Dendritic cell treated with granulocyte-macrophage colony-stimulating factor and Interleukin-4, amounts not matched to agents 40 ng/mL and 50 ng/mL, for 4 days (primary cell): ENCODE measurements around the gene ACSL4.
"Not testable (repeated sequence)": the region's sequence is repeated elsewhere in the genome, so short reads cannot be mapped to it uniquely, and the experiment has no call there.

Experiments used
- H3K27ac Mint-ChIP-seq: one replicate; pipeline ENCODE4 v1.8.0; 2022; ENCODE audit warnings: mild to moderate bottlenecking, mixed read lengths
- H3K27me3 Mint-ChIP-seq: one replicate; pipeline ENCODE4 v1.8.0; 2022; ENCODE audit warnings: mild to moderate bottlenecking, mixed read lengths
- H3K36me3 Mint-ChIP-seq: one replicate; pipeline ENCODE4 v1.8.0; 2022; ENCODE audit warnings: low read depth, mixed read lengths
- H3K4me1 Mint-ChIP-seq: one replicate; pipeline ENCODE4 v1.8.0; 2022; ENCODE audit warnings: low read depth, mixed read lengths
- H3K4me3 Mint-ChIP-seq: one replicate; pipeline ENCODE4 v1.8.0; 2022; ENCODE audit warnings: mild to moderate bottlenecking, moderate library complexity, mixed read lengths
- H3K9me3 Mint-ChIP-seq: one replicate; pipeline ENCODE4 v1.8.0; 2022; ENCODE audit warnings: mixed read lengths
- intact Hi-C: fragments of 100-400 bp; cut with micrococcal nuclease; formaldehyde crosslinking; loops from one replicate; pipeline ENCODE4 v1.15.0; 2022

Gene ACSL4

DNA sequence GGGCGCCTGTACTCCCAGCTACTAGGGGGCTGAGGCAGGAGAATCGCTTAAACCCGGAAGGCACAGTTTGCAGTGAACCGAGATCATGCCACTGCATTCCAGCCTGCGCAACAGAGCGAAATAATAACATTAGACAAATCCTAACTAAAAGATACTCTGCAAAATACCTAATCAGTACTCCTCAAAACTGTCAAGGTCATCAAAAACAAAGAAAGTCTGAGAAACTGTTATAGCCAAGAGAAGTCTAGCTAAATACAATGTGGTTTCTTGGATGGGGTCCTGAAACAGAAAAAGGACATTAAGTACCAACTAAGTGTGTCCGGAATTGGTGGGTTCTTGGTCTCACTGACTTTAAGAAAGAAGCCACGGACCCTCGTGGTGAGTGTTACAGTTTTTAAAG lies 14.6 kb upstream of the ACSL4 start:
- H3K4me1 Mint-ChIP-seq: no peaks in the 10 kb centered on the region
- intact Hi-C loops: no loop called here
- no peak overlapping the region for H3K4me3 Mint-ChIP-seq
- no peaks in the 10 kb centered on the region for H3K36me3 Mint-ChIP-seq
- H3K27me3 Mint-ChIP-seq: no peaks in the 10 kb centered on the region
- no peaks in the 10 kb centered on the region for H3K9me3 Mint-ChIP-seq
- no peak overlapping the region for H3K27ac Mint-ChIP-seq

DNA sequence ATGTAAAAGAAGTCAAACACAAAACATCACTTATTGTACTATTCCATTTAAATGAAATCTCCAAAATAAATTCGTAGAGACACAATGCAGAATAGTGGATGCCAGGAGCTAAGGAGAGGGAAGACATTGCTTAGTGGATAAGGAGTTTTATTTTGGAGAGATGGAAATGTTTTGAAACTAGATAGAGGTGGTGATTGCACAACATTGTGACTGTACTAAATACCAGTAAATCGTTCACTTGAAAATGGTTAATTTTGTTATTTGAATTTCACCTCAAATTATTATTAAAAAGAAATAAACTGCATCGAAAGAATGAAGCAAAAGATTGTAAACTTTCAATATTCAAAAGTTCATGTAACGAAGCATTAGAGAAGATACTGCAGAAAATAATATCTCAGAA lies 9.7 kb upstream of the ACSL4 start:
- Mint-ChIP-seq H3K27ac (no peak overlapping the region), H3K4me3 (no peak overlapping the region), H3K9me3 (no peaks in the 10 kb centered on the region), H3K36me3 (no peaks in the 10 kb centered on the region), H3K4me1 (peaks cover 12% of the 10 kb centered on the region), H3K27me3 (no peaks in the 10 kb centered on the region)
- intact Hi-C loops: no loop called here

- H3K9me3 Mint-ChIP-seq, H3K36me3 Mint-ChIP-seq, H3K27me3 Mint-ChIP-seq, intact Hi-C loops, H3K4me3 Mint-ChIP-seq: not testable (repeated sequence)
- peaks cover 12% of the 10 kb centered on the region for H3K4me1 Mint-ChIP-seq
- peak overlapping the region; percentile 63 for H3K27ac Mint-ChIP-seq
Measured at GRCh38 chrX:109740896-109741295, 7.8 kb upstream of the ACSL4 start.

DNA sequence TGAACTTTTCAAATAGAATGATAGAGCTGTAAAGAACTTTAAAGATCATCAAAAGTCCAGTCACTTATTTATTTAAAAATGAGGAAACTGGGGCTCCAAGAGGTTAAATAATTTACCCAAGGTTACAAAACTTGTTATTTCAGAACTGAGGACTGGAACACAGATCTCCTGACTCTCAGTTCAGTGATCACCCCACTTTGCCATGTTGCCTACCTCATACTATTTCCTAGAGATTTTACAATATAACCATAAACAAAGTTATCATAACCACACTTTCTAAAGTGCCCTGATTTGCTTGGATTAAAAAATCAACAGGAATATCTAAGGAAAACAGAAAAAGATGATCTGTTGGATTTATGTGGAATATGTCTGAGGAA lies 7.4 kb upstream of the ACSL4 start:
- Mint-ChIP-seq H3K27me3 (no peaks in the 10 kb centered on the region), H3K27ac (peak overlapping the region; percentile 63), H3K4me1 (peaks cover 12% of the 10 kb centered on the region), H3K36me3 (no peaks in the 10 kb centered on the region), H3K9me3 (no peaks in the 10 kb centered on the region), H3K4me3 (no peak overlapping the region)
- intact Hi-C loops: no loop called here

DNA sequence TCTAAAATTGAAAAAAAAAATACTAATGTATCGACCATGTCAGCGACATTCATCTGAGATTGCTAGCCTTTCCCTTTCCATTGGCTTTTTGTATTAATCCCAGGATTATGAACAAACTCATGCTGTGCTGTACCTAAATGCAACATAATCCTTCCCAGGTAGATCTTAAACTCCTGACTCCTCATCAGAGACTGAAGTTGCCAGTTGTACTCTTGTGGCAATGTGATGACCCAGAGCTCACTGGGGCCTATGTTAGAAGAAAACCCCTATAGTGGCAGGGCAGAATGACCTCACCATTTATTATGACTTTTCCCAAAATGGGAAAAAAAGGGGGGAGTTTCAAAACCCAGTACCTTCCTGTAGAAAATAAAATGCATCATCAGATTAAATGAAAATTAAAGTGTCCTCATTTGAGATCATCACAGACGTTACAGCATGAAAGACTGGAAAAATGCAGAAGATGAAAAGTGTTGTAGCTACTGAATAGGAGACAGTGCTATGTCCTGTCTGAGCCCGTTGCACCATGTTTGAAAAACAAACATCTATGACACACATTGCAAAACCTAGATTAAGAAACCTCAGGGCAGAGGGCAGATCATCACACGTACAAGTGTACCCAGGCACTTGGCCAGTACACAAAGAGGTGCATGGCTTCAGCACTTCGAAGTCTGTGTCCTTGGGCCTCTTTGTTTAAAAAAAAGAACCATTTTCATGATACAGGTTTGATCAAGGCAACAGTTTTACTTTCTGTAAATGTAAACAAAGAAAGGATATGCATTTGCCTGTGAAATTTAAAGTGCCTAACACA lies 6.8 kb upstream of the ACSL4 start:
- no peak overlapping the region for H3K4me3 Mint-ChIP-seq
- intact Hi-C loops: no loop called here

GRCh38 chrX:109735202-109735744 lies 2.2 kb upstream of the ACSL4 start:
- H3K9me3 Mint-ChIP-seq: no peaks in the 10 kb centered on the region
- no peaks in the 10 kb centered on the region for H3K27me3 Mint-ChIP-seq
- H3K36me3 Mint-ChIP-seq: peaks cover 10% of the 10 kb centered on the region
- no peak overlapping the region for H3K27ac Mint-ChIP-seq
- peaks cover 28% of the 10 kb centered on the region for H3K4me1 Mint-ChIP-seq
- intact Hi-C loops: no loop called here
- no peak overlapping the region for H3K4me3 Mint-ChIP-seq

More for the DNA sequence above, 6.8 kb upstream of the ACSL4 start:
- Mint-ChIP-seq H3K36me3 (no peaks in the 10 kb centered on the region), H3K27ac (no peak overlapping the region), H3K4me1 (peaks cover 16% of the 10 kb centered on the region), H3K9me3 (no peaks in the 10 kb centered on the region), H3K27me3 (no peaks in the 10 kb centered on the region)

DNA sequence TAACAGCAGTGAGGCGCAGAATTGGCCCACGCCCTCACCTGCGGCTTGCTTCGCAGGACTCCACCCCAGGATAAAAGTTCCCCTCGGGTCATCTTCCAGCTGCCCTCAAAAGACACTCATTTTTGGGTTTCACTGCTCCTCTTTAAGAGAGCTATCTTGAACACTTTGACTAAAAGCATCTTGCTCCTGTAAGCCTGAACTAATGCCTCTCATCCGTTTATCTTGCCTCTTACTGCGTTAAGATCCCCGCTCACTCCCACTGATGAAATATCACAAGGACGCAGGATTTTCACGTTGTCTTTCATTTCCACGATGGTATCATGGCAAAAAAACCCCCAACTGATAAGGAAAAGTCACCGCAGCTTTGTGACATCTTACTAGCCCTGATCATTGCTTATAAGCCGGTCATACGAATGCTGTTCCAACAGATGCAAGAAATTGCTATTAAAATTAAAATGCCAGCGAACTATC lies 591 bp upstream of the ACSL4 start:
- H3K4me1 Mint-ChIP-seq: peaks cover 33% of the 10 kb centered on the region
- peaks cover 10% of the 10 kb centered on the region for H3K36me3 Mint-ChIP-seq
- peak overlapping the region; percentile 96 for H3K4me3 Mint-ChIP-seq
- no peaks in the 10 kb centered on the region for H3K27me3 Mint-ChIP-seq
- H3K9me3 Mint-ChIP-seq: no peaks in the 10 kb centered on the region
- intact Hi-C loops: loop anchor here (5.0 kb wide), 1 partner anchor 124 kb away; no protein-coding TSS in a partner anchor
- H3K27ac Mint-ChIP-seq: peak overlapping the region; percentile 98

- Mint-ChIP-seq H3K27ac (peak overlapping the region; percentile 98), H3K27me3 (no peaks in the 10 kb centered on the region), H3K9me3 (no peaks in the 10 kb centered on the region), H3K36me3 (peaks cover 10% of the 10 kb centered on the region), H3K4me1 (peaks cover 37% of the 10 kb centered on the region), H3K4me3 (peak overlapping the region; percentile 96)
- intact Hi-C loops: loop anchor here (5.0 kb wide), 1 partner anchor 125 kb away; no protein-coding TSS in a partner anchor
Measured at GRCh38 chrX:109732017-109732801, 848 bp downstream of the ACSL4 start.

DNA sequence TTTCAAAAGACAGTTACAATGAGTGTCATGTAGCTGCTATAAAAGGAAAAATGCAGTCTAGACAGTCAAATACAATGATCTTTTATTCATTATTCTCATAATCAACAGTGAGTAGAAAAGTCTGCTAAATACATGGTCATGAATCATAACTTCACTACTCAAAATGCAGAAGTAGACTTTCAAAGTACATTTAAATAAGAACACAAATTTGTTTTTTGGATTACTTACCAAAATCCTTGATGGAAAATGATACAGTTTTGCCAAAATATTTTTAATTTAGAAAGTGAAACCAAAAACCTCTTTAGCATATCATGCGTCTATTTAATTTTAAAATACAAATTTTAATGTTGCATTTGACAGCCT lies 4.9 kb downstream of the ACSL4 start:
- Mint-ChIP-seq H3K36me3 (peaks cover 10% of the 10 kb centered on the region), H3K4me1 (peaks cover 29% of the 10 kb centered on the region), H3K9me3 (no peaks in the 10 kb centered on the region), H3K27me3 (no peaks in the 10 kb centered on the region), H3K4me3 (no peak overlapping the region), H3K27ac (no peak overlapping the region)
- intact Hi-C loops: no loop called here

DNA sequence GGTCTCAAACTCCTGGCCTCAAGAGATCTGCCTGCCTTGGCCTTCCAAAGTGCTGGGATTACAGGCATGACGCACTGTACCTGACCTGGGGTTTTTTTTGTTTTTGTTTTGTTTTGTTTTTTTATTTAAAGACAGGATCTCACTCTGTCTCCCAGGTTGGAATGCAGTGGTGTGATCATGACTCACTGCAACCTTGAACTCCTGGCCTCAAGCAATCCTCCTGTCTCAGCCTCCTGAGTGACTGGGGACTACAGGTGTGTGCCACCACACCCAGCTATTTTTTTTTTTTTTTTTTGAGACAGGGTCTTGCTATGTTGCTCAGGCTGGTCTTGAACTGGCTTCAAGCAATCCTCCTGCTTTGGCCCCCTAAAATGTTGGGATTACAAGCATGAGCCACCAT lies 8.1 kb downstream of the ACSL4 start:
- intact Hi-C loops, H3K36me3 Mint-ChIP-seq, H3K27me3 Mint-ChIP-seq, H3K27ac Mint-ChIP-seq, H3K4me3 Mint-ChIP-seq, H3K9me3 Mint-ChIP-seq: not testable (repeated sequence)
- H3K4me1 Mint-ChIP-seq: peaks cover 32% of the 10 kb centered on the region

- intact Hi-C loops: no loop called here
- H3K9me3 Mint-ChIP-seq: no peaks in the 10 kb centered on the region
- H3K4me1 Mint-ChIP-seq: peaks cover 29% of the 10 kb centered on the region
- no peaks in the 10 kb centered on the region for H3K36me3 Mint-ChIP-seq
- H3K27ac Mint-ChIP-seq: peak overlapping the region; percentile 84
- H3K4me3 Mint-ChIP-seq: peak overlapping the region; percentile 45
- no peaks in the 10 kb centered on the region for H3K27me3 Mint-ChIP-seq
Measured at GRCh38 chrX:109720947-109721346, 12.1 kb downstream of the ACSL4 start.

- Mint-ChIP-seq H3K9me3 (no peaks in the 10 kb centered on the region), H3K4me3 (no peak overlapping the region), H3K27me3 (no peaks in the 10 kb centered on the region), H3K36me3 (no peaks in the 10 kb centered on the region), H3K27ac (no peak overlapping the region), H3K4me1 (peaks cover 29% of the 10 kb centered on the region)
- intact Hi-C loops: loop anchor here (10.0 kb wide), 1 partner anchor 426 kb away; no protein-coding TSS in a partner anchor
Measured at GRCh38 chrX:109719264-109719663, 13.8 kb downstream of the ACSL4 start.

GRCh38 chrX:109716431-109717028 lies 16.5 kb downstream of the ACSL4 start:
- H3K27ac Mint-ChIP-seq: no peak overlapping the region
- H3K36me3 Mint-ChIP-seq: peaks cover 6% of the 10 kb centered on the region
- H3K4me1 Mint-ChIP-seq: peaks cover 34% of the 10 kb centered on the region
- intact Hi-C loops: loop anchor here (10.0 kb wide), 1 partner anchor 428 kb away; no protein-coding TSS in a partner anchor
- H3K9me3 Mint-ChIP-seq: no peaks in the 10 kb centered on the region
- no peaks in the 10 kb centered on the region for H3K27me3 Mint-ChIP-seq
- H3K4me3 Mint-ChIP-seq: no peak overlapping the region
